Brain pericyte (primary cell): ENCODE data around the gene KCNQ1.
A peak's percentile ranks its signal among the peaks of the same experiment; 100 is the strongest.

Source experiments
- DNase-seq: peaks from one replicate; pipeline ENCODE4 v3.0.0-alpha.2; 2012; ENCODE audit warnings: low read depth, low spot score

The KCNQ1 gene

GRCh38 chr11:2444821-2445745 lies at the start of gene KCNQ1:
Gene KCNQ1, plus strand, starts transcription at chr11:2445008. Its CDS starts 91 bp downstream, at chr11:2445099.
- no peak for DNase-seq

- DNase-seq = no peak
Measured at GRCh38 chr11:2395211-2395730, 49.5 kb upstream of the KCNQ1 start.

- DNase-seq = no peak
Measured at GRCh38 chr11:2395856-2396255, 49.0 kb upstream of the KCNQ1 start.

- DNase-seq = no peak
Measured at GRCh38 chr11:2396471-2396870, 48.3 kb upstream of the KCNQ1 start.

- no peak for DNase-seq
Measured at GRCh38 chr11:2397005-2397404, 47.8 kb upstream of the KCNQ1 start.

- DNase-seq = no peak
Measured at GRCh38 chr11:2398664-2399355, 46.0 kb upstream of the KCNQ1 start.

GRCh38 chr11:2399488-2400068 lies 45.2 kb upstream of the KCNQ1 start:
- no peak for DNase-seq

- peak; percentile 100 for DNase-seq
Measured at GRCh38 chr11:2400069-2400761, 44.6 kb upstream of the KCNQ1 start, which contains the start of gene TSSC4. Gene TSSC4, plus strand, starts transcription at chr11:2400750. Its CDS starts 1,884 bp downstream, at chr11:2402634.

- no peak for DNase-seq
Measured at GRCh38 chr11:2400762-2401435, 43.9 kb upstream of the KCNQ1 start.

- DNase-seq = no peak
Measured at GRCh38 chr11:2401436-2401984, 43.3 kb upstream of the KCNQ1 start.

GRCh38 chr11:2402106-2402505 lies 42.7 kb upstream of the KCNQ1 start:
- DNase-seq = no peak

- no peak for DNase-seq
Measured at GRCh38 chr11:2402890-2403645, 41.7 kb upstream of the KCNQ1 start.

GRCh38 chr11:2404735-2405196 lies 40.0 kb upstream of the KCNQ1 start:
- no peak for DNase-seq

- no peak for DNase-seq
Measured at GRCh38 chr11:2406451-2406850, 38.4 kb upstream of the KCNQ1 start.

GRCh38 chr11:2406878-2407410 lies 37.9 kb upstream of the KCNQ1 start:
- no peak for DNase-seq

- DNase-seq = no peak
Measured at GRCh38 chr11:2408671-2409070, 36.1 kb upstream of the KCNQ1 start.

GRCh38 chr11:2409126-2409525 lies 35.7 kb upstream of the KCNQ1 start:
- no peak for DNase-seq

- DNase-seq = no peak
Measured at GRCh38 chr11:2409611-2410468, 35.0 kb upstream of the KCNQ1 start.

GRCh38 chr11:2410616-2411015 lies 34.2 kb upstream of the KCNQ1 start:
- no peak for DNase-seq
